Heart left ventricle (tissue), 16 donors: ENCODE measurements around the gene ZNF283. TPM values are rescaled to one million over a fixed set of nuclear protein-coding genes. Genes with fewer than 3 reads are reported as not detected.

Experiments
- ATAC-seq, 4 donors: fragments of 200-7000 bp; cut with Tn5 transposase; one replicate each; pipeline ENCODE4 v1.9.1; 2020 to 2022; ENCODE audit warnings: moderate library complexity in 4 of 4, mild to moderate bottlenecking in 3 of 4, moderate number of reproducible peaks in 1 of 4
- DNase-seq, 5 donors: peaks; one replicate each; pipeline ENCODE4 v3.0.0-alpha.2; 2020
- H3K27ac ChIP-seq, 12 donors: fragments of 200-600 bp; sonication (generic) in 4 of 12; one replicate each; pipeline versions ENCODE4 v1.5.0 to v1.8.0; 2016 to 2022; ENCODE audit warnings: mild to moderate bottlenecking in 2 of 12
- H3K27me3 ChIP-seq, 9 donors: fragments of 200-600 bp; sonication (generic) in 2 of 9; one replicate each; pipeline versions ENCODE4 v1.5.1 to v1.8.0; 2016 to 2022; ENCODE audit warnings: mild to moderate bottlenecking in 3 of 9
- H3K36me3 ChIP-seq, 9 donors: fragments of 200-600 bp; sonication (generic) in 2 of 9; one replicate each; pipeline versions ENCODE4 v1.5.0 to v1.8.0; 2018 to 2022; ENCODE audit warnings: mild to moderate bottlenecking in 2 of 9
- H3K4me1 ChIP-seq, 12 donors: fragments of 200-600 bp; sonication (generic) in 4 of 12; one replicate each; pipeline versions ENCODE4 v1.5.0 to v1.8.0; 2016 to 2022; ENCODE audit warnings: mild to moderate bottlenecking in 3 of 12
- H3K4me3 ChIP-seq, 12 donors: fragments of 200-600 bp; sonication (generic) in 4 of 12; one replicate each; pipeline versions ENCODE4 v1.5.0 to v1.8.0; 2017 to 2022; ENCODE audit warnings: mild to moderate bottlenecking in 9 of 12, moderate library complexity in 4 of 12
- H3K9me3 ChIP-seq, 12 donors: fragments of 200-600 bp; sonication (generic) in 4 of 12; one replicate each; pipeline versions ENCODE4 v1.5.0 to v1.8.0; 2016 to 2022; ENCODE audit warnings: mild to moderate bottlenecking in 1 of 12
- POLR2A ChIP-seq, 2 donors: fragments of 450-650 bp; IDR thresholded peaks; one replicate each; pipeline ENCODE4 v1.6.1; 2017; ENCODE audit warnings: antibody characterized with exemption in 2 of 2, mild to moderate bottlenecking in 2 of 2, moderate library complexity in 2 of 2
- WGBS, 4 donors: extraction: QIAGEN DNeasy Blood & Tissue Kit in 2 of 4; methylation state at CpG; one replicate each; pipeline versions ENCODE4 v1.1.5 to v1.1.7; 2013 to 2018; 5-methylcytosine and 5-hydroxymethylcytosine counted together
- intact Hi-C, 10 donors: fragments of 100-400 bp; cut with DNase I; formaldehyde crosslinking; loops; one replicate each; pipeline versions ENCODE4 v1.11.1 to v1.14.2; 2022
- polyA plus RNA-seq, 2 donors: library from polyadenylated mRNA; stranded (reverse); fragments of 200-250 nt; gene quantifications; one replicate each; pipeline ENCODE4 v1.2.3, GENCODE V29; 2013
- total RNA-seq, 9 donors: library from RNA; depleted of rRNA in 2 of 9; stranded (reverse); fragments of >200 nt in 2 of 9; fragmentation: NEBNext Ultra II Directional in 3 of 9; extraction: Animal tissue kit (Norgen Biotek cat#: 25700) in 3 of 9; gene quantifications; one replicate each; pipeline versions ENCODE4 v1.1.0 to v1.2.4, GENCODE V29; 2016 to 2023
- TF ChIP-seq, protein P1 (sequence below), 12 donors: fragments of 200-600 bp; sonication (generic) in 4 of 12; IDR thresholded peaks; one replicate each; pipeline versions ENCODE4 v1.5.0 to v1.8.0; 2018 to 2022; ENCODE audit warnings: antibody characterized with exemption in 12 of 12, mild to moderate bottlenecking in 5 of 12
- donor health status: ischemic (EF 13 %, LVEDD 7.1; RV severe dilation, severe dysfunction).
- donor health status: healthy with polysubstance abuse.
- donor health status: DM: no; HTN: yes; CAD: no.
- donor health status: DM: no; HTN: no; CAD: no.
- donor health status: ischemic (EF 25% LVEDD 6.9; RV normal size, moderate dysfunction).
- donor health status: ischemic (EF 25% LVEDD 5.7; RV mildly dilated, moderate dysfunction).
- donor health status: healthy.
- donor health status: DM: yes; HTN: yes; CAD: no.
- donor health status: ischemic (EF 35%, LVEDD 5.7; RV mildly dilated, moderate dysfunction).
- donor health status: nonischemic (EF 11% LVEDD 7.7; RV severe dilation, severe dysfunction).
- donor health status: DM: yes; HTN: yes; CAD: no.
- donor health status: PGD.
- donor health status: ischemic (EF 29% LVEDD 5.4; RV normal size, mild dysfunction).
- donor health status: nonischemic (EF 23%, LVEDD 6.1; RV moderate dilation, normal function).

The ZNF283 gene
- total and polyA plus RNA-seq, 11 donors: 4.6 to 13.4 (median 10.3) TPM

DNA sequence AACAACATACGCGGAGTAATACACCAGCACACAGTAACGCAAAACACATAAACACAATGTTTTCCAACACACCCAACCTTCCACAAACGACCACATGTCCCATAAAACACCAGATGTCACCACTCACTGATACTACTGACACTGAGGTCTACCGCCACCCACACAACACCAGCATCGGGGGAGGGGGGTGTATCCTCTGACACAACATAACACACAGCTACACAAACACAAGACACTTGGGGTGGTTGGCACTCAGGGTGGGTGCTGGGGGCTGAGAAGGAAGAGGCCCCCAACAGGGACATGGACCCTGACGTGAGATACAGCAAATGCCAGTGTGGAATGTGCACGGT lies 44.8 kb upstream of the ZNF283 start:
- H3K4me3 ChIP-seq: no peak overlapping the region
- TF ChIP-seq POLR2A (IDR thresholded peaks at IDR 0.05): no peak
- TF ChIP-seq, protein P1, sequence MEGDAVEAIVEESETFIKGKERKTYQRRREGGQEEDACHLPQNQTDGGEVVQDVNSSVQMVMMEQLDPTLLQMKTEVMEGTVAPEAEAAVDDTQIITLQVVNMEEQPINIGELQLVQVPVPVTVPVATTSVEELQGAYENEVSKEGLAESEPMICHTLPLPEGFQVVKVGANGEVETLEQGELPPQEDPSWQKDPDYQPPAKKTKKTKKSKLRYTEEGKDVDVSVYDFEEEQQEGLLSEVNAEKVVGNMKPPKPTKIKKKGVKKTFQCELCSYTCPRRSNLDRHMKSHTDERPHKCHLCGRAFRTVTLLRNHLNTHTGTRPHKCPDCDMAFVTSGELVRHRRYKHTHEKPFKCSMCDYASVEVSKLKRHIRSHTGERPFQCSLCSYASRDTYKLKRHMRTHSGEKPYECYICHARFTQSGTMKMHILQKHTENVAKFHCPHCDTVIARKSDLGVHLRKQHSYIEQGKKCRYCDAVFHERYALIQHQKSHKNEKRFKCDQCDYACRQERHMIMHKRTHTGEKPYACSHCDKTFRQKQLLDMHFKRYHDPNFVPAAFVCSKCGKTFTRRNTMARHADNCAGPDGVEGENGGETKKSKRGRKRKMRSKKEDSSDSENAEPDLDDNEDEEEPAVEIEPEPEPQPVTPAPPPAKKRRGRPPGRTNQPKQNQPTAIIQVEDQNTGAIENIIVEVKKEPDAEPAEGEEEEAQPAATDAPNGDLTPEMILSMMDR (IDR thresholded peaks at IDR 0.05): no peak
- no peaks in the 10 kb centered on the region for H3K36me3 ChIP-seq
- peaks cover 0 to 50% (median 4%) of the 10 kb centered on the region in 12 donors for H3K4me1 ChIP-seq
- intact Hi-C loops: loop anchor here in 6 of 10 donors (5.0 to 10.0 kb wide), 5 partner anchors 35 to 337 kb away; partner anchors contain the start of genes PLAUR (in 1 of the 6) and ZNF575 (in 1 of the 6)
- DNase-seq: no peak
- WGBS, 4 donors: 47 to 60% (median 57%) methylated on average over 7 to 8 of the region's 8 CpGs
- H3K27ac ChIP-seq: no peak overlapping the region
- peaks cover 0 to 22% (median 0%) of the 10 kb centered on the region in 9 donors for H3K27me3 ChIP-seq
- no peaks in the 10 kb centered on the region for H3K9me3 ChIP-seq
- ATAC-seq: no peak

DNA sequence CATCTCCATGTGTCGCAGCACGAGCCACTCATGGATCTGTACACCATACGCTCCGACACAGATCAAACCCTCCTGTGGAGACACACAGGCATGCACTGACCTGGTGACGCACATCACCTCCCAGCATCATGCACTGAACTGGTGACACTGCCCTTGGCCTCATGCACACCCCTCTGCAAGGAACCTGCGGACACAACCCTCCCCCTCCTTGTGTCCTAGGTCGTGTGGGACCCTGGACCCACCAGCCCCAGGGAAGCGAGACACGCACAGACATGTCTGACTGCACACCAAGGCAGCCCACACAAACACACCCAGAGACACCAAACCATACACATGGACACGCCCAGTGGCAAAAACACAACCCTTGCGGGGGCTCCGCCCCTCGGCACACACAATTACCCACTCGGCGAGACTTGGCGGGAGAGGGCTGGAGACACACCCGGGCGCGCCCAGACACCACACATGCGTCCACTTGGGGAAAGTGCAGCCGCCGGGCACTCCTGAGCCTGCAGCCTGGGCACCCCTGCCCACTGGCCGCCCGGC lies 44.4 kb upstream of the ZNF283 start:
- Histone ChIP-seq H3K4me1 (peaks cover 0 to 45% (median 4%) of the 10 kb centered on the region in 12 donors), H3K4me3 (no peak overlapping the region), H3K9me3 (no peaks in the 10 kb centered on the region), H3K27me3 (peaks cover 0 to 22% (median 0%) of the 10 kb centered on the region in 9 donors), H3K36me3 (no peaks in the 10 kb centered on the region), H3K27ac (no peak overlapping the region)
- intact Hi-C loops: loop anchor here in 6 of 10 donors (5.0 to 10.0 kb wide), 5 partner anchors 35 to 338 kb away; partner anchors contain the start of genes PLAUR (in 1 of the 6) and ZNF575 (in 1 of the 6)
- no peak for DNase-seq
- ATAC-seq: no peak
- WGBS, 4 donors: 74 to 80% (median 76%) methylated on average over 22 to 24 of the region's 24 CpGs
- TF ChIP-seq, protein P1 (IDR thresholded peaks at IDR 0.05): no peak
- TF ChIP-seq POLR2A (IDR thresholded peaks at IDR 0.05): no peak

DNA sequence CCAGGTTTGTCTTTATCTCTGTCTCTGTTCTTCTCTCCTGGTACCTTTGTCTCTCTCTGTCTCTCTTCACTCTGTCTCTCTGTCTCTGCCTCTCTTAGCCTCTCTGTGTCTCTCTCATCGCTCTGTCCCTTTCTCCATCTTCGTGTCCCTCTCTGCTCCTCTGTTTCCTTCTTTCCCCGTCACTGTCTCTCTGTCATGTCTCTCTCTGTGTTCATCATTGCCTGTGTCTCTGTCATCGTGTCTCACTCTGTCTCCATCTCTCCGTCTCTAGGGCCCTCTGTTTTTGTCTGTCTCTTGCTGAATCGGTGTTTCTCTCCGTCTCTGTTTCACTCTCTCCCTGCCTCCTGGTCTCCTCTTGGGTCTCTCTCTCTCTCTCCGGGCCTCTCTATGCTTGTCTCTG lies 43.5 kb upstream of the ZNF283 start:
- Histone ChIP-seq H3K4me3 (no peak overlapping the region), H3K27ac (no peak overlapping the region), H3K27me3 (peaks cover 0 to 22% (median 0%) of the 10 kb centered on the region in 9 donors), H3K9me3 (no peaks in the 10 kb centered on the region), H3K36me3 (no peaks in the 10 kb centered on the region), H3K4me1 (peaks cover 0 to 37% (median 3%) of the 10 kb centered on the region in 12 donors)
- intact Hi-C loops: loop anchor here in 9 of 10 donors (2.0 to 10.0 kb wide), 6 partner anchors 36 to 339 kb away; partner anchors contain the start of genes PLAUR (in 1 of the 9) and ZNF575 (in 1 of the 9)
- DNase-seq (no peak), ATAC-seq (no peak)
- WGBS, 4 donors: 83 to 87% (median 87%) methylated on average over 8 of the region's 8 CpGs
- TF ChIP-seq POLR2A (IDR thresholded peaks at IDR 0.05): no peak
- TF ChIP-seq, protein P1 (IDR thresholded peaks at IDR 0.05): no peak

DNA sequence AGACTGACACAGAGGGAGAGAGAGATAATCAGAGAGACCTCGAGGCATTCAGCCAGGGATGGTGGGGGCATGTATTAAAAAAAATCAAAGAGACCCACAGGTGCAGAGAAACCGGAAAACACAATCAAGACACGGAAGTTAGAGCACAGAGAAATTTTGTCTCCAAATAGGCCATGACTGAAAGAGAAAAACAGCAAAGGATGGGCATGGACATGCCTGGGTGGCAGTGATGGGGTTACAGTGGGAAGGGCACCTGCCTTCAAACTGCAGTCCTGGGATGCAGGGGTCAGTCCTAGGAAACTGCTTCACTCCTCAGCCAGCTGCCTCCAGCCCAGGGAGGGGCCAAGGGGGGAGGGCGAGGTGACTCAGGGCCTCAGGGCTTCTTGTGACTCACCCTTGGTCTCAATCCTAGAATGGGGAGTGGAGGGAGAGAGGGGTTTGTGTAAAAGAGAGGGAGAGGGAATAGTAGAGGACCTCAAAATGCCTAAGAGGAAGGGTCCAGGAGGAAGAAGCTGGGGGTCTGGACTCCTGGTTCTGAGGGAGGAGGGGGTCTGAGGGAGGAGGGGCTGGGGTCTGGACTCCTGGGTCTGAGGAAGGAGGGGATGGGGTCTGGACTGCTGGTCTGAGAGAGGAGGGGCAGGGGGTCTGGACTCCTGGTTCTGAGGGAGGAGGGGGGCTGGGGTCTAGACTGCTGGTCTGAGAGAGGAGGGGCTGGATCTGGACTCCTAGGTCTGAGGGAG lies 42.7 kb upstream of the ZNF283 start:
- H3K4me3 ChIP-seq: no peak overlapping the region
- no peaks in the 10 kb centered on the region for H3K36me3 ChIP-seq
- intact Hi-C loops: loop anchor here in 9 of 10 donors (2.0 to 10.0 kb wide), 6 partner anchors 37 to 340 kb away; partner anchors contain the start of genes PLAUR (in 1 of the 9) and ZNF575 (in 1 of the 9)
- peak in 2 of 5 donors; percentile 32 to 56 for DNase-seq
- WGBS, 4 donors: 58 to 71% (median 68%) methylated on average over 4 of the region's 4 CpGs
- H3K9me3 ChIP-seq: no peaks in the 10 kb centered on the region
- TF ChIP-seq, protein P1 (IDR thresholded peaks at IDR 0.05): no peak
- no peak for TF ChIP-seq POLR2A (IDR thresholded peaks at IDR 0.05)
- H3K4me1 ChIP-seq: peaks cover 0 to 29% (median 2%) of the 10 kb centered on the region in 12 donors
- ATAC-seq: peak in 3 of 4 donors; percentile 49 to 81 (median 56)
- peaks cover 0 to 22% (median 0%) of the 10 kb centered on the region in 9 donors for H3K27me3 ChIP-seq
- peak overlapping the region in 1 of 12 donors; percentile 20 for H3K27ac ChIP-seq
